Activated CD4-positive, CD25-positive, alpha-beta regulatory T cell treated with anti-CD3 and anti-CD28 coated beads, Interleukin-2, amount 50 U/mL, for 16 hours (primary cell): ENCODE measurements around the gene DNASE1L3.
A peak's percentile ranks its signal among the peaks of the same experiment; 100 is the strongest.

Experiments
- DNase-seq: peaks from one replicate; pipeline ENCODE4 v3.0.0-alpha.2; 2020; ENCODE audit warnings: low read depth, low spot score

The DNASE1L3 gene

DNA sequence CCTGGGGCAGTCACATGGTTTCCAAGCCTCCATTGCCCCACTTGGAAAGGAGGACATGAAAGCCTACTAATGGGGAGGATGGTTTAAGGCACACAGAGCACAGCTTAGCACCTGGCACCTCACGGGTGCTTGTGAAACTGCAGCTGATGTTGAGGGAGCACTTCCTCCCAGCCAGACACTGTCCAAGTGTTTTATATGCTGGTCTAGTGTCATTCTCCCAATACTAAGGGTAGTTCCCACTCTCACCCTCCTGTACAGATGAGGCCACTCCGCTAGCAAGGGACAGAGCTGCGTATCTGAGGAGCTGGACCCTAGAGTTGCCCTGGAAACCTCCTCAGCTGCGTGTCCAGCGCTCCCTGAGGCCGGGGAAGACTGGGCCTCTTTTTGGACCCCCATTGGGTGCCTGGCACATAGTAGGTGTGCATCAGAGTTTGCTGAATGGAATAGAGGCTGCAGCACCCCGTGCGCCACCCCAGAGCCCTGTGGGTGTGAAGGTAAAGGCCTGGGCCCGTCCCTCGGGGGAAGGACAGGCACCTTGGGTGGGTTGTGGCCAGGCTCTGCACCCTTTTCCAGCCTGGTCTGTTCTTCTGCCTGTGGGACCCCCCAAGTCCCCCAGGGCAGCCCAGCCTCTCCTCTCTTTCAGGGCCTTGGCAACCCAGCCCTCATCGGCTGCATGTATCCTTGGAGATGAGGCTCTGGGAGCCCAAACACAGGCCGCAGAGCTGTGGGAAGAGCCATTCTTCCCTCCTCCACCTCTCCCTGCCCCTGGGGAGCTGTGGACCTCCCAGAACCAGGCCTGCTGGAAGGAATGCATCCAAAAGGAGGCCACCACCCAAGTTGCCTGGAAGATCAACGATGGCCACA, 31.3 kb downstream of the DNASE1L3 start:
- DNase-seq: no peak

DNA sequence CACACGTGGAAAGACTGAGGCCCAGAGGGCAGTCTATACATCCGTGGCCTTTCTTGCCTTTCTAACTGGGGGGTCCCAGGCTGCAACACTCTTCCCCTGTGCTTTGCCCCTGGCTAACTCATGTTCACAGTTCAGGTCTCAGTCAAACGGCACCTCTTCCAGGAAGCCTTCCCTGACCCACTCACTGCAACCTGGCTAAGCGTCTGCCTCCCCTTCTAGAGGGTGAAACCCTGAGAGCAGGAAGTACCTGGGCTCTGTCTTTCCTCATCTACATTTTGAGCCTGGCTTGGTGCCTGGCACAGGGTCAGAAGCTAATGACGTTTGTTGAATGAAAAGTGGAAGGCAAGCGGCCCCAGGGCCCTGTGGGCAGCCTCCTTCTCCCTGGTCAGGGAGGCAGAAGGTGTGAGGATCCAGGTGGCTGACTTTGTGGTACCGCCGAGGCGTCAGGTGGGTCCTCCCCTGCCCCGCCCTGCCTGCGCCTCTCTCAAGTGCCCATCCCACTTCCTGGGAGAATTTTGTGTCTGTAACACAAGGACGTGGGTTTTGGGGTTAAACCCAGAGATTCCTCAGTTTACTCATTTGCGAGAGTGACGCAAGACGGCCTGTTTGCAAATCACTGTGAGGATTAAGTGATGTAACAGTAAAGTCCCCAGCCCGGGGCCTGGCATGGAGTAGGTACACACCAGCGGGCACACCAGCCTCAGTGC, 32.1 kb downstream of the DNASE1L3 start:
- no peak for DNase-seq

DNA sequence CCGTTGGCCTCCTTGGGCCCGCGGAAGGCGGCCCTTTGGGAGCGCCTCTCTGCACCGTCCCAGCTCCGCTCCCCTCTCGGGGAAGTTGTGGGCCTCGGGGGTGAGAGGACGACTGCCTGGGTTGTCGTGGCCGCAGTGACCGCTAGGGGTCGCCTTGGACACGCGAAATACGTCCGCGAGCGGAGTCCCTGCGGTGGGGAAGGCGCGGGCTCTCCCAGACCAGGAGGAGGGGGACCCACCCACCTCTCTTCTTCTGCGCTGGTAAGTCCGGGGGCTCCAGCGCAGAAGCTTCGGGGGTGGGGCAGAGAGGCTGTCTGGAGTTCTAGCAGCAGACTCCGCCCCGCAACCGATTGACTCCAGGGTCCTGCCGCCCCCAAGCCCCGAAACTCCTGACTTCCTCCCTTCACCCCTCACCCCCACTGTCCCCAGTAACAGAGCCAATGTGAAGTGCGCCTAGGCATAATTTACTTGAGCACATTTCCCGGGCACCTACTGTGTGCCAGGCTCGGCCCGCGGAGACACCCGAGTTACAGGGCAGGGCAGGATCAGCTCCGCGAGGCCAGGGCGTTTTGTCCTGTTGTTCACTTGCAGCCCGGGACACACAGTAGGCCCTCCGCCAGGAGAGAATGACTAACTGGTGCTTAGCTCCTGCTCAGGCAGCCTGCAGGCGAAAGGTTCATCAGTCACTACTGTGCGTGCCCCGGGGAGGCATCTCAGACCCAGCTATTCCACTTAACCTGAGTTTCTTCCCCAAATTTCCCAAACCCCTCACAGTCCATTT, 32.8 kb downstream of the DNASE1L3 start:
- DNase-seq: peak; percentile 73

DNA sequence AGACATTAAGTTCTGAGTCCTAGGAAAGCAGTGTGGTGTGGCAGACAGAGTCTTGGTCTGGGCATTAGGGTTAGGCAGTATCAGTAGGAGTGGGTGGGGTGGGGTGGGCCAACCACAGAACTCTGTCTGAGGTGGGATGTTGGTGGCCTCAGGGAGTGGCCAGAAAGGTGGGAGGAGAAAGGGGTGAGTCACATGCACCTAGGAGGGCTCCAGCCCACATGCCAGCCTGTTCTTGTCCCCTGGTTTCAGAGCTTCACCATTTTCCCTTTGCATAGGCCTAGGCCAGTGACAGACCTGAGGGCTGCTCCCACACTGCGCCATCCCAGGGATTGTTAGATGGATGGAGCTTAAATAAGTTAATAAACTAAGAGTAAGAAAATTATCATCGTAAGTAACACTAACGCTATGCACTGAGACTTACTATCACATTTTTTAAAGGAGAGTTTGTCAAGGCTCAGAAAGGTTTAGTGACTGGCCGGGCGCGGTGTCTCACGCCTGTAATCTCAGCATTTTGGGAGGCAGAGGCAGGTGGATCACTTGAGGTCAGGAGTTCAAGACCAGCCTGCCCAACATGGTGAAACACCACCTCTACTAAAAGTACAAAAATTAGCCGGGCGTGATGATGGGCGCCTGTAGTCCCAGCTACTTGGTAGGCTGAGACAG, 33.8 kb downstream of the DNASE1L3 start:
- DNase-seq: no peak

DNA sequence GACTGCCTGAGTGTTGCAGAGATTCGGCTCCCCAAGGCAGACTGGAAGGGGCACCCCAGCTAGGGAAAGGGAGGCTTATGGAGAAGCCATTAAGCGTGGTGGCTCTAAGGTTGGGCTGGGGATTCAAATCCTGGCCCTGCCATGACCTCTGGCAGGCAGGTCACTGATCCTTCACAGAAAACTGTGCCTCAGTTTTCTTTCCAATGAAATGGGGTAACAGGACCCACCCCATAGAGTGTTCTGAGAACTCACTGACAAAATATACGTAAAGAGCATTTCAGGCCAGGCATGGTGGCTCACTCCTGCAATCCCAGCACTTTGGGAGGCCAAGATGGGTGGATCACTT, 34.6 kb downstream of the DNASE1L3 start:
- DNase-seq: no peak

DNA sequence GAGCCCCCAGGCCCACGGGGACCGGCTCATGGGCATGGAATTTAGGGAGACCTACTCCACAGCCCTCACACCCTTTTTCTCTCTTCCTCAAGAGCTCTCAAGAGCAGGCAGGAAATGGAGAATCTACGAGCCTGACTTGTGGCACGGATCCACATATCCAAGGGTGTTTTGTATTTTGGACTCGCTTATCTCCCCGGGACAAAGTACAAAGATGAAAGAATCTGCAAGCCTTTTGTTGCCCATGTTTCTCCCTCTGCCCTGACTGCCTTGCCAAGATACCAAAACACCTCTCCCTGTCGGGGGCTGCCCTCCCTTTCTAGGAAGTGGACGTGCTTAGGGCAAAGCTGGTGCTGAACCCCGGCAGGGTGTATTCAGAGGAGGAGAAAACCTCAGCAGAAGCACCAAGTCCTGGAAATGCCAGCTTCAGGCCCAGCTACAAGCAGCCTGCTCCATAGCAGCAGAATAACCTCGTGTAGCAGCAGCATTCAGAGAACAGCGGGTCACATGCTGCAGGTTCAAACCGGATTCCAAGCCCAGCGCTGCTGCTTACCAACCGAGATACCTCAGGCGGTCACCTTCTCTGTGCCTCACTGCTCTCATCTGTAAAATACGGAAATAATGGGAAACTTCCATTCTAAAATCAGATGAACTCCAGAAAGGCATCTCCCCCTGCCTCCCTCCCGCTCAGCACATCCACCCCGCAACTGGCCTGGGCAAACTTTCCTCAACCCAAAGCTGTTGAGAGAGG, 35.2 kb downstream of the DNASE1L3 start:
- no peak for DNase-seq

DNA sequence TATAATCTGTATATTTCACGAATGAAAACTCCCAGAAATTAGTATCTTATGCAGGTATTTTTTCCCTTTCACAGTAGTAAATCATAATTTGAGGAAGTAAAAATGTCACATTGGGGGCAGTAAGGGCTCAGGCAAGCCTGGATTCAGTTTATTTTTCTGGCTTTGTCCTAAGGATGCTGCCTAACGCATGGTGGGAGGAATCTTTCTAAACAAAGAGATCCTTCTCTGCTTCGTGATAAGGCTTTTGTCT, 35.7 kb downstream of the DNASE1L3 start:
- DNase-seq: no peak

DNA sequence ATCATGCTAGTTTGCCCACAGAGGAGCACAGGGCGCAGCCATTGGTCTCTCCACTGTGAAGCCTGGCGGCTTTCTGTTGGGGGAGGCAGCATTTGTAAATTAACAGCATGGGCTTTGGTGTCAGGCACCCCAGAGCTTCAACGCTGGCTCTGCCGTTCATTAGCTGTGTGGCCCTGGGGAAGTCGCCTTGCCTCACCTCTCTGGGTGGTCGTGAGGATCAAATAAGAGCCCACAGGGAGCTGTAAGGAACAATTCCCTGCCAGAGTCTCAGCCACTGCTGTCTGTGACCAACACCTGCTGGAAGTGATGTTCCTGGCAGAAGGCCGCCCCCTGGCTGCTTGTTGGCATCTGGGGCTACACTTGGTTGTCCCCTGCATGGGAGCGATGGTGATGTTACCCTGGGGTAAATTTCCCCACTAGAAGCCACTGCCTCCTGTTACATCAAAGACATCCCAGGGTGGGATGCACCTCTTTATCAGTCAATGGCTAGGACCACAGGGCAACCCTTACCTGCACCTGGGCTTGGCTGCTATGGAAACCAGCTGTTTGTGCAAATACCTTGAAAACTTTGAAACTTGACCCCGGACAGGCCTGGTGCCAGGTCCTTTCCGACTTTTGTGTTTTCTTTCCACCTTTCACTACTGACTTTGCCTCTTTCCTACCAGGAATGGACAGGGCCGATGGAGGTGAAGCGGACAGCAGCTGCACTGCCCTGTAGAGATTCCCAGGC, 36.9 kb downstream of the DNASE1L3 start:
- DNase-seq: no peak

DNA sequence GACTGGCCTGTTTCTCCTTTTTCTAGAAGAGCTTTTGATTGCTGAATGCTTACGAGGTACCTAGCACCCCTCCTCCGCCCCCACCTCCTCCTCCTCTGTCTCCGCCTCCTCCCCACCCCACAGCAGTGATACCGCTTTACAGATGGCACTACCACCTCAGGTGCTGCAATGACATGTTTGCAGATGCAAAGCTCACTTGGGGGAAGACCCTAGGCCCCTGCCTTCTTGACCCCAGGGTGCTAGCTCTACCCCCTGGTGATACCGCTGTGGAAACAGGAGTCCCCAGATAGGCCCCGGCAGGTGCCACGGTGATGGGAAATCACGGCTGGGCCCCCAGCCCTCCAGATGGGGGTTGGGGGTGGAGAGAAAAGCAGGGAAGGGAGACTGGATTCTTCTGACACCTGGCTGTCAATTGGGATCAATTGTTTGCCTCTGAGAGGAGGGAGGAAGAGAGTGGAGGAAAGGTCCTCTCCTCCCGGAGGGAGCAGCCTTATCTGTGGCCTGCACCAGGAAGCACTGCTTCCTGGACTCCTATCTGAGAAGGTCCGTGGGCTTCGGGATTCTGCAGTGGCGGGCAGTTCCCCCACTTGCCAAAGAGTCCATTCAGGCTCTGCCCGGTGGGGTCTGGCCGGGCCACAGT, 37.6 kb downstream of the DNASE1L3 start:
- no peak for DNase-seq

DNA sequence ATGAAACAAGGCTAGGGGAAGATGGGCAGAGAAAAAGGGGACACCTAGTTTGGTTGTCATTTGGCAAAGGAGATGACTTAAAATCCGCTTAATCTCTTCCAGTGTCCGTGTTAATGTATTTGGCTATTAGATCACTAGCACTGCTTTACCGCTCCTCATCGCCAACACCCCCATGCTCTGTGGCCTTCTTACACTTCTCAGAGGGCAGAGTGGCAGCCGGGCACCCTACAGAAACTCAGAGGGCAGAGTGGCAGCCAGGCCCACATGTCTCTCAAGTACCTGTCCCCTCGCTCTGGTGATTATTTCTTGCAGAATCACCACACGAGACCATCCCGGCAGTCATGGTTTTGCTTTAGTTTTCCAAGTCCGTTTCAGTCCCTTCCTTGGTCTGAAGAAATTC, 39.6 kb downstream of the DNASE1L3 start:
- DNase-seq: no peak

DNA sequence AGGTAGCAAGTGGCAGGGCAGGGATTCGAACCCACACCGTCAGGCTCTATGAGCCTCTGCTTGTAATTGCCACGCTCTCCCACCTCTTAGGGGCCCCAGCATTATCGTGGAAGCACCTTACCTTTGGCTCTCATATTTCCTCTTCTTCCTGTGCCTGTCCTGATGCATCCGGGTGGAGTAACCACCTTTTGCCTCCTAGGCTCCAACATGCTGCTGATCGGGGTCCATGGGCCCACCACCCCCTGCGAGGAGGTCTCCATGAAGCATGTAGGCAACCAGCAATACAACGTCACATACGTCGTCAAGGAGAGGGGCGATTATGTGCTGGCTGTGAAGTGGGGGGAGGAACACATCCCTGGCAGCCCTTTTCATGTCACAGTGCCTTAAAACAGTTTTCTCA, 40.4 kb downstream of the DNASE1L3 start:
- no peak for DNase-seq

DNA sequence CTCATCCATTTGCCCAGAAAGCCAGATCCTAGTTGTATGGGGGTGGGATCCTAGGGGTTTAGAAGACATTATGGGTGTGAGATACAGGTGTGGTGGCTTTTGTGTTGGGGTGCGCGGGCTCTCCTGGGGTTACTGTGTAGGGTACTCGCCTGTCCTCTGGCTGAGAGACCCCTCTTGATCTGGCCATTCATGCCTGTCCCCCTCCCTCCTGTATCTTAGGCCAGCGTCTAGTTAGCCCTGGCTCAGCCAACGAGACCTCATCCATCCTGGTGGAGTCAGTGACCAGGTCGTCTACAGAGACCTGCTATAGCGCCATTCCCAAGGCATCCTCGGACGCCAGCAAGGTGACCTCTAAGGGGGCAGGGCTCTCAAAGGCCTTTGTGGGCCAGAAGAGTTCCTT, 41.4 kb downstream of the DNASE1L3 start:
- DNase-seq: no peak

DNA sequence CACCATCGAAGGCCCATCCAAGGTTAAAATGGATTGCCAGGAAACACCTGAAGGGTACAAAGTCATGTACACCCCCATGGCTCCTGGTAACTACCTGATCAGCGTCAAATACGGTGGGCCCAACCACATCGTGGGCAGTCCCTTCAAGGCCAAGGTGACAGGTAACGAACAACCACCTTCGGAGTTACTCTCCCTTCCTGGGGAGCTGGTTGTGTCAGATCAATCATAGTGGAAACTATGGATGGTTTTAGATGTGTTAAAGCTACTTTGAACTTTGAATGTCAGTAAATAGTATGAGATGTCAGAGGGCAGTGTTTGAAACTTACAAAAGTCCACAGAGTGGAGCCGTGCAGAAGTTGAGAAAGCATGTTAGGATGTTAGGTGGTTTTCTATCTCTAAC, 42.3 kb downstream of the DNASE1L3 start:
- DNase-seq: no peak

DNA sequence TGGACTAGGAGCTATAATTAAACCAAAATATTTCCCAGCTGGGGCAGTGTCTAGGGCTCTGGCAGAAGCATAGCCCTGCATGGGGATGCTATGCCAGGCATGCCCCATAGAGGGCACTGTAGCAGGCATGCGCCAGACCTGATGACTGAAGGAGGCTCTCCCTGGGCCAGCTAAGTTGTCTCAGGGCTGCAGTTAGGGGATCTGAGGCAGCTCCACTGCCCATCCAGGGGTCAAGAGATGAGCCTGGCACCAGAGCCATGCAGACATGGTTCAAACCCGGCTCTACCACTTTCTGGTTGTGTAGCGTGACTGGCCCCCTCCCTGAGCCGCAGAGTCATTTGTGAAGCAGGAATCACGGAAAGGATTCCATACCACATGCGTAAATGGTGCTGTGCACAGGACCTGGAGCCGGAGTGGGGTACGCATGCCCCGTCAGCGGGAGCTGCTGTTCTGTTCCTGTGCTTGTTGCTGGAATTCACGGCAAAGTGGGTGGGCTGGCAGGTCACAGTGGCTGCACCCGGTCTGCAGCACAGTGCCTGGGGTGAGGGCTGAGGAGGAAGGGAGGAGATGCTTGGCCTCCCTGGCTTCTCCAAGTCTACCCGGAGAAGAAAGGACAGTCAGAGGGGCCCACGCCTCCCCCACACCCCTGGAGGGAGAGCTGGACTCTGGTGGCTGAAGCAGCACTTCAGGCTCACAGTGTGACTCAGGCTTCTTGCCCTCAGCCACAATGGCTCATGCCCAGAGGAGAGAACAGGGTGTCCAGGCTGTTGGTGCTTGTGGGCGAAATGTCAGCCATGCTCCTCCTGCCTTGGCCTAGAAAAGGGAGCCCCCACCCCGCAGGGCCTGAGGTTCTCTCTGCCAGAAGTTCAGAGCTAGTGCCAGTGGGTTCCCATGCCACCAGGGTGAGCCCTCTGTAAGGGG, 43.1 kb downstream of the DNASE1L3 start:
- peak; percentile 31 for DNase-seq

DNA sequence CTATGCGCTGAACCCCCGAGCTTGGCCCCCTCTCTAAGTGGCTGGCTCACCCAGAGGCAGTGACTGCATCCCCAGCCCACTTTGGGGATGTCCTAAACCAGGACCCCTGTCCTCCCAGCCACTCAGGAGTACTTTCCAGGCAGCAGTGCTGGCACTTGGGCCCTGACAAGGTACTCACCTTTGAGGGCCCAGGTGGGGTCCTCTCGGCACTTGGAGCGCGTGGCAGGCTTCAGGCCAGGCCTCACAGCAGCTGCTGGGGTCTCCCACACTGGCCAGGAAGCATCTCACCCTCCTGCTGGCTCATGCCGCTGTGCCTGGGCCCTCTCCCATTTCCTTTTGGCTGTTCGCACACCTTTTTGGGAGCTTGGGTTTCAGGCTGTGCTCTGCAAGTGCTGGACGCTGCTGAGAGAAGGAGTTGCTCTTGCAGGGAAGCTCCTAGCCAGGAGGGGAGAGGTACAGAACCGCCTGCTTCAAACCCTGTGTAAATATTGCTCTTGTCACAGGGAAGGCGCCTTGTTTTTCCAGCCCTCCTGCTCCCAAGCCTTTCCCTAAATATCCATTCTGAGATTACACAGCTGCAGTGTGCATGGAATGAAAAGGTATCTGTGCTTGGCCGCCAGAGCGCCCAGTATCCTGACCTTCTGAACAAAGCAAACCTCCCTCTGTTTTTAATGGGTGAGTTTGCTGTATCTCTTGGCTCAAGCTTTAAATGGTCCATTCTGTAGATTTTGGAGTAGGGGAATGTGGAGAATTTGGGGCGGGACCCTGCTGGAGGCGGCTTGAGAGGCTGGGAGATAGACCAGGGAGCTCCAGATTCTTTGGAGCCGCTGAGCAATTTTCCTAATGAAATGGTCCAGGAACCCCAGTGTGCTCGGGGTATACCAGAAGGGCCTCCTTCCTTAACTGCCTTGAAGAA, 45.6 kb downstream of the DNASE1L3 start:
- DNase-seq: no peak

DNA sequence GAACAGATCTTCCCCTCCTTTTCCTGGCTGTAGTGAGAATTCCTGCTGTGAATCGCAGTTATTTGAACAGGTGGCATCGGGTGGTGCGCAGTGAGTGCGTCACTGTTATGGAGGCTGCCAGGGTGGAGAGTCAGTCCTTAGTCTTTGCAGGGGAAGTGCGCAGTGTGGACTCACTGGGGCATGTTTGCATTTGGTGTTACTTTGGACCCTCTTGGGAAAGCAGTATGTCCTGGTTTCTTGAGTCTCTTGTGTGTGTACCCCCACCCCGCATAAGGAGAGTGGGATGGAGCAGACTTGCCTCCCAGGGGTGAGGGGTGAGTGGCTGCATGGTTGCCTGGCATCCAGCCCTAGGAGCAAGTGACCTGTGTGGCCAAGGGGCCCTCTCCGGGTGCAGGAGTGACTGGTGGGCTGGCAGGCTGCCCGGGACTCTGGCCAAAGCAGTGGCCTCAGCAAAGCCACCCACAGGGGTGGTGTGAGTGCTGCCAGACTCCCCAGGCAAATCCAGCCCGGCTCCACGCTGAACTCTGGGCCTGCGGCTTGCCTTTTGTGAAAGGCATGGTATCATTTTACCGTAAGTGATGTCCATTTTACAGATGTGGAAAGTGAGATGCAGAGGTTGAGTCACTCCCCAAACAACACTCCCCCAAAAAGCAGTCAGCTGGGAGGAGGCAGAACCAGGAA, 46.4 kb downstream of the DNASE1L3 start:
- no peak for DNase-seq

DNA sequence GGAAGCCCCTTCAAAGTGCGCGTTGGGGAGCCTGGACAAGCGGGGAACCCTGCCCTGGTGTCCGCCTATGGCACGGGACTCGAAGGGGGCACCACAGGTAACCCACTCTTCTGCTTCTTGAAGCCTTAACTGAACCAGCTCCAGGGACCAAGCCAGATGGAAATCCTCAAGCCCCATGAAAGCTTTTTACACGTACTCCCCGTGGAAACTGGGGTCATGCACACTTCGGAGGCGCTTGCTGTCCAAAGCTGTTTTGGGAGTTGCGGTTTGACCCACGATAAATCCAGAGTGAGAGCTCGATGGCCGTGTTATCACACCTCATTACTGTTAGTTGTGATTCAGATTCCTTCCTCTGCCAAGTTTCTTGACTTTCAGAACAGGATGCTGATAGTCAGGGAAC, 47.5 kb downstream of the DNASE1L3 start:
- DNase-seq: no peak
